Measurements from ENCODE around the gene EXOC8. TPM values are rescaled to one million over a fixed set of nuclear protein-coding genes. Genes with fewer than 3 reads are reported as not detected.

The EXOC8 gene
- total and polyA plus RNA-seq, 8 donors: 1.8 to 21.8 (median 7.7) TPM

GRCh38 chr1:231334079-231334666 lies 3.5 kb downstream of the EXOC8 start:
- Histone ChIP-seq H3K4me3 (peak overlapping the region; percentile 82 to 95 (median 90)), H3K9me3 (no peaks in the 10 kb centered on the region), H3K27ac (no peak overlapping the region), H3K36me3 (peaks cover 0 to 16% (median 12%) of the 10 kb centered on the region in 4 donors), H3K27me3 (no peaks in the 10 kb centered on the region), H3K4me1 (peaks cover 33 to 66% (median 56%) of the 10 kb centered on the region in 4 donors)
- no peak for DNase-seq
- intact Hi-C loops (cut with DNase I; ENCODE audit: low total_unique reads): no loop called here
- 46 to 65% (median 56%) methylated on average over 1 of the region's 1 CpG for WGBS, 5 donors
- TF ChIP-seq EP300 (IDR thresholded peaks at IDR 0.05) (no peak), POLR2A (IDR thresholded peaks at IDR 0.05) (no peak), CTCF (IDR thresholded peaks at IDR 0.05) (no peak), POLR2AphosphoS5 (IDR thresholded peaks at IDR 0.05) (no peak)

GRCh38 chr1:231332761-231333160 lies 4.9 kb downstream of the EXOC8 start:
- WGBS, 5 donors: 86 to 96% (median 89%) methylated on average over 1 of the region's 1 CpG
- Histone ChIP-seq H3K27ac (no peak overlapping the region), H3K4me3 (peak overlapping the region in 1 of 4 donors; percentile 88), H3K4me1 (peaks cover 29 to 58% (median 49%) of the 10 kb centered on the region in 4 donors), H3K36me3 (peaks cover 0 to 16% (median 12%) of the 10 kb centered on the region in 4 donors), H3K9me3 (no peaks in the 10 kb centered on the region), H3K27me3 (no peaks in the 10 kb centered on the region)
- no peak for DNase-seq
- TF ChIP-seq POLR2AphosphoS5 (IDR thresholded peaks at IDR 0.05) (no peak), EP300 (IDR thresholded peaks at IDR 0.05) (no peak), CTCF (IDR thresholded peaks at IDR 0.05) (no peak), POLR2A (IDR thresholded peaks at IDR 0.05) (no peak)
- intact Hi-C loops (cut with DNase I; ENCODE audit: low total_unique reads): no loop called here

- intact Hi-C loops (cut with DNase I; ENCODE audit: low total_unique reads): no loop called here
- Histone ChIP-seq H3K27me3 (no peaks in the 10 kb centered on the region), H3K4me3 (no peak overlapping the region), H3K36me3 (peaks cover 0 to 16% (median 12%) of the 10 kb centered on the region in 4 donors), H3K9me3 (no peaks in the 10 kb centered on the region), H3K4me1 (peaks cover 8 to 33% (median 24%) of the 10 kb centered on the region in 4 donors), H3K27ac (no peak overlapping the region)
- 90 to 93% (median 91%) methylated on average over 7 of the region's 7 CpGs for WGBS, 5 donors
- TF ChIP-seq POLR2A (IDR thresholded peaks at IDR 0.05): no peak
- TF ChIP-seq CTCF (IDR thresholded peaks at IDR 0.05): no peak
- TF ChIP-seq POLR2AphosphoS5 (IDR thresholded peaks at IDR 0.05): no peak
- no peak for TF ChIP-seq EP300 (IDR thresholded peaks at IDR 0.05)
- DNase-seq: no peak
Observed at GRCh38 chr1:231329483-231329882, 8.2 kb downstream of the EXOC8 start.

- intact Hi-C loops (cut with DNase I; ENCODE audit: low total_unique reads): no loop called here
- Histone ChIP-seq H3K36me3 (peaks cover 0 to 16% (median 12%) of the 10 kb centered on the region in 4 donors), H3K4me3 (no peak overlapping the region), H3K27me3 (no peaks in the 10 kb centered on the region), H3K9me3 (no peaks in the 10 kb centered on the region), H3K4me1 (peaks cover 0 to 15% (median 5%) of the 10 kb centered on the region in 4 donors), H3K27ac (no peak overlapping the region)
- 49 to 79% (median 71%) methylated on average over 5 of the region's 5 CpGs for WGBS, 5 donors
- DNase-seq: no peak
- TF ChIP-seq EP300 (IDR thresholded peaks at IDR 0.05) (no peak), POLR2AphosphoS5 (IDR thresholded peaks at IDR 0.05) (no peak), POLR2A (IDR thresholded peaks at IDR 0.05) (no peak), CTCF (IDR thresholded peaks at IDR 0.05) (no peak)
Observed at GRCh38 chr1:231327617-231328016, 10.0 kb downstream of the EXOC8 start.

Data from stomach (tissue), 9 donors.